Smooth muscle cell (in vitro differentiated cells): ENCODE measurements around the gene AKAP13. TPM values are rescaled to one million over a fixed set of nuclear protein-coding genes. Genes with fewer than 3 reads are reported as not detected.
"Not testable (repeated sequence)": the region's sequence is repeated elsewhere in the genome, so short reads cannot be mapped to it uniquely, and the experiment has no call there.

Experiments
- DNase-seq: peaks from one replicate; lab custom pipeline; 2025; ENCODE audit not compliant: unreplicated experiment; lab: John Stamatoyannopoulos, UW
- H2AFZ ChIP-seq: fragments of 200-600 bp; sonication (generic); 2 replicates; pipeline ENCODE4 v1.6.0; 2016; ENCODE audit warnings: antibody characterized with exemption, low read depth, mild to moderate bottlenecking
- H3F3A ChIP-seq: fragments of 200-600 bp; sonication (generic); 2 replicates; pipeline ENCODE4 v1.6.0; 2017; ENCODE audit warnings: antibody characterized with exemption, low read depth
- H3K27ac ChIP-seq: fragments of 200-600 bp; sonication (generic); 2 replicates; pipeline ENCODE4 v1.5.1; 2016; ENCODE audit warnings: low read depth, mild to moderate bottlenecking
- H3K27me3 ChIP-seq: fragments of 200-600 bp; sonication (generic); 2 replicates; pipeline ENCODE4 v1.6.1; 2016; ENCODE audit warnings: low read depth, mild to moderate bottlenecking
- H3K36me3 ChIP-seq: fragments of 200-600 bp; sonication (generic); 2 replicates; pipeline ENCODE4 v1.5.1; 2016; ENCODE audit warnings: low read depth
- H3K4me1 ChIP-seq: fragments of 200-600 bp; sonication (generic); 2 replicates; pipeline ENCODE4 v1.5.1; 2016; ENCODE audit warnings: low read depth
- H3K4me2 ChIP-seq: fragments of 200-600 bp; sonication (generic); 2 replicates; pipeline ENCODE4 v1.6.0; 2016; ENCODE audit warnings: mild to moderate bottlenecking
- H3K4me3 ChIP-seq: fragments of 200-600 bp; sonication (generic); 2 replicates; pipeline ENCODE4 v1.5.1; 2016; ENCODE audit warnings: mild to moderate bottlenecking
- H3K79me2 ChIP-seq: fragments of 200-600 bp; sonication (generic); 2 replicates; pipeline ENCODE4 v1.6.0; 2016; ENCODE audit warnings: low read depth, mild to moderate bottlenecking
- H3K9ac ChIP-seq: fragments of 200-600 bp; sonication (generic); 2 replicates; pipeline ENCODE4 v1.6.0; 2016; ENCODE audit warnings: low read depth
- H3K9me3 ChIP-seq: fragments of 200-600 bp; sonication (generic); replicated peaks from 2 replicates; pipeline ENCODE4 v1.5.1; 2016; ENCODE audit warnings: low read depth
- H4K20me1 ChIP-seq: fragments of 200-600 bp; sonication (generic); 2 replicates; pipeline ENCODE4 v1.6.0; 2016; ENCODE audit warnings: low read depth
- WGBS: methylation state at CpG from one replicate; pipeline ENCODE4 v1.1.7; 2016; ENCODE audit warnings: low lambda C conversion rate; 5-methylcytosine and 5-hydroxymethylcytosine counted together
- polyA plus RNA-seq: library from polyadenylated mRNA; unstranded; fragments of >200 nt; fragmentation: Nextera tagmentation; extraction: Ambion mirVana; gene quantifications from 2 replicates; pipeline ENCODE4 v1.2.1, GENCODE V29; 2016
- total RNA-seq: library from RNA; depleted of rRNA; stranded (reverse); fragments of >200 nt; gene quantifications from 2 replicates; pipeline ENCODE4 v1.2.3, GENCODE V29; 2014
- TF ChIP-seq, protein P1 (sequence below): fragments of 200-600 bp; sonication (generic); IDR thresholded peaks from 2 replicates; pipeline ENCODE4 v1.5.1; 2017; ENCODE audit warnings: borderline replicate concordance, mild to moderate bottlenecking, antibody characterized with exemption; ENCODE audit not compliant: insufficient read depth, poor library complexity, severe bottlenecking

AKAP13 gene
- total and polyA plus RNA-seq, 2 experiments from 2014 or later = 43.3 to 63.5 TPM

DNA sequence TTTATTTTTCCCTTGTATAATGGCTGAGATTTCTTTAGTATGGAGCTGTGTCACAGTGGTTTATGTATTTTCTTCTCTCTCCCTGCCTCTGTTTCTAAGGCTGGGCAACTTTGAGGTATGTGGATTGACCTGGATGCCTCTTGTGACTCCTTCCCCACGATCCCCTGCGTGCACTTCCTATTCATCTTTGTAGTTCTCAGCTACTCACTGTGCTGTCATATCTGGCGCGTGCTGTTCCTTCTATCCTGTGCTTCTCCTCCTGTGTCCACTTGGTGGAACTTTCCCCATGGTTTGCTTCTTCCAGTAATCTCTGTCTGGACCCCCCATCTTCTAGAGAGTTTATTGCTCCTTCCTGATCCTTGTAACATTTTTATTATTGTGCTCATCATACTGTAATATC is 97.3 kb downstream of the AKAP13 start:
- H3K9me3 ChIP-seq = no peaks in the 10 kb centered on the region
- TF ChIP-seq, protein P1, sequence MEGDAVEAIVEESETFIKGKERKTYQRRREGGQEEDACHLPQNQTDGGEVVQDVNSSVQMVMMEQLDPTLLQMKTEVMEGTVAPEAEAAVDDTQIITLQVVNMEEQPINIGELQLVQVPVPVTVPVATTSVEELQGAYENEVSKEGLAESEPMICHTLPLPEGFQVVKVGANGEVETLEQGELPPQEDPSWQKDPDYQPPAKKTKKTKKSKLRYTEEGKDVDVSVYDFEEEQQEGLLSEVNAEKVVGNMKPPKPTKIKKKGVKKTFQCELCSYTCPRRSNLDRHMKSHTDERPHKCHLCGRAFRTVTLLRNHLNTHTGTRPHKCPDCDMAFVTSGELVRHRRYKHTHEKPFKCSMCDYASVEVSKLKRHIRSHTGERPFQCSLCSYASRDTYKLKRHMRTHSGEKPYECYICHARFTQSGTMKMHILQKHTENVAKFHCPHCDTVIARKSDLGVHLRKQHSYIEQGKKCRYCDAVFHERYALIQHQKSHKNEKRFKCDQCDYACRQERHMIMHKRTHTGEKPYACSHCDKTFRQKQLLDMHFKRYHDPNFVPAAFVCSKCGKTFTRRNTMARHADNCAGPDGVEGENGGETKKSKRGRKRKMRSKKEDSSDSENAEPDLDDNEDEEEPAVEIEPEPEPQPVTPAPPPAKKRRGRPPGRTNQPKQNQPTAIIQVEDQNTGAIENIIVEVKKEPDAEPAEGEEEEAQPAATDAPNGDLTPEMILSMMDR = no peak
- no peak overlapping the region for H2AFZ ChIP-seq
- H3K4me1 ChIP-seq = peaks cover 51% of the 10 kb centered on the region
- H3F3A ChIP-seq = peaks cover 26% of the 10 kb centered on the region
- no peaks in the 10 kb centered on the region for H3K36me3 ChIP-seq
- DNase-seq = no peak
- no peak overlapping the region for H3K4me3 ChIP-seq
- H4K20me1 ChIP-seq = peaks cover 40% of the 10 kb centered on the region
- H3K27me3 ChIP-seq = no peaks in the 10 kb centered on the region
- peak overlapping the region; percentile 73 for H3K27ac ChIP-seq
- peaks cover 97% of the 10 kb centered on the region for H3K79me2 ChIP-seq
- WGBS = 45% methylated on average over 4 of the region's 4 CpGs
- no peak overlapping the region for H3K4me2 ChIP-seq
- no peak overlapping the region for H3K9ac ChIP-seq

DNA sequence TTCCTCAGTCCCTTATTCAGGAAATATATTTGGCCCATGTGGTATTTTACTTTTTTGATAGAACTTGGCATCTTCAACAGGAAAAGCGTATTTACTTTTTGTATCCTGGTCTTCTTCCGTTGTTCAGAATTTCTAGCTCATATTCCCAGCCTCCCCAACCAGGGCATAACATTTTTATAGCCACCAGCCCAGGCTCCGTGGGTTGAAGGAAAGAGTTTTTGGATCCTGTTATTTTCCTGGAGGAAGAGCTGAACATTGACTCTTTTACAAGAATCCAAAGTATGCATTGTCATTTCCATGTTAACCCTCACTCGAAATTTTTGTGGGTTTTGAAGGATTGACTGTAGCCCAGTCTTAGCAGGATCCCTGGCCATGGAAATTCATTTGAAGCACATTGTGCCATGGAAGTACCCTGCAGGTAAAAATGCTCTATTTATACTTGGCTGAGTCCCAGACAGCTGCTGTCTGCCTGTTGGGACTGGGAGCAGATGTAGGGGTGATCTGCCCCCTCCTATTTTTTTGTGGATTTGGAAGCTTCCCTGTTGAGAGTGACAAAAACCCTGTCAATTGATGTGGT is 98.8 kb downstream of the AKAP13 start:
- Histone ChIP-seq H3K4me3 (no peak overlapping the region), H3K27me3 (no peaks in the 10 kb centered on the region), H3K4me2 (peak overlapping the region; percentile 61), H4K20me1 (peaks cover 34% of the 10 kb centered on the region), H3K27ac (peak overlapping the region; percentile 73), H3K36me3 (no peaks in the 10 kb centered on the region), H3K4me1 (peaks cover 38% of the 10 kb centered on the region), H3K79me2 (peaks cover 89% of the 10 kb centered on the region), H3K9me3 (no peaks in the 10 kb centered on the region), H3F3A (peaks cover 20% of the 10 kb centered on the region), H3K9ac (no peak overlapping the region), H2AFZ (no peak overlapping the region)
- WGBS = 30% methylated on average over 4 of the region's 4 CpGs
- TF ChIP-seq, protein P1 = no peak
- no peak for DNase-seq

DNA sequence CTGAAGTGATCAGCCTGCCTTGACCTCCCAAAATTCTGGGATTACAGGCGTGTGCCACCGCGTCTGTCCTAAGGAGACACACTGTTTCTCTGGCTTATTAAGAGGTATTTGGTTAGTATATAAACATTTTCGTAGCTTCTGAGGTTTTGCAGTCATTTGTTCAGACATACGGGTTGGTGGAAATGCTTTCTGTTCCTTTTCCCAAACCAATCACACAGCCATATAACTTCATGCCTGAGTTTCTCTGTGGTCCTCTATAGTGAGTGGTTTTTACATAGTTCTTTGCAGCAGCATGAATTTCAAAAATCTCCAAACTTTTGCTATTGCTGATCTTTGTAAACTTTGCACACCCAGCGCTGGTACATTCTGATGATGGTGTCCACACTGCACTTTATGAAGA is 100.5 kb downstream of the AKAP13 start:
- H3K36me3 ChIP-seq = no peaks in the 10 kb centered on the region
- H3K9ac ChIP-seq = no peak overlapping the region
- peak overlapping the region; percentile 97 for H3K27ac ChIP-seq
- peaks cover 34% of the 10 kb centered on the region for H4K20me1 ChIP-seq
- H3F3A ChIP-seq = peaks cover 19% of the 10 kb centered on the region
- H3K9me3 ChIP-seq = no peaks in the 10 kb centered on the region
- TF ChIP-seq, protein P1 = no peak
- H3K79me2 ChIP-seq = peaks cover 84% of the 10 kb centered on the region
- no peak for DNase-seq
- H3K27me3 ChIP-seq = no peaks in the 10 kb centered on the region
- peaks cover 36% of the 10 kb centered on the region for H3K4me1 ChIP-seq
- WGBS = 65% methylated on average over 6 of the region's 6 CpGs
- H2AFZ ChIP-seq = no peak overlapping the region
- no peak overlapping the region for H3K4me3 ChIP-seq
- H3K4me2 ChIP-seq = peak overlapping the region; percentile 67

DNA sequence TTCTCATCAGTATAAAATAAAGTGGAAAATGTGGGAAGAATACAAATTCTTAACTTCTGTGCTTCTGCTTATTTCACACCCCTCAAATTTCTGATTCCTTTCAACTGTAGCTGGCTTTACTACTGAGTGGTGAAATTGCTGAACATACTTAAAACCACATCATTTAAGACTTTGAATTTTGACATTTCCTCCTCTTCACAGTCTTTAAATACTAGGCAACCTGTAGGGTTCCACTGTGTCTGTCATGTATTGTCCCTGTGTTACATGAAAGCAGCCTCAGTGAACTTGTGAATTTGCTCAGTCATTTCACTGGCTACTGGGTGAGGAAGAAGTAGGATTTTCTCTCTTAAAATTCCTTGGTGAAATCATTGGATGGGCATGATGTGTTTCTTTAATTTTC is 101.1 kb downstream of the AKAP13 start:
- peak overlapping the region; percentile 97 for H3K27ac ChIP-seq

More for the DNA sequence above, 101.1 kb downstream of the AKAP13 start:
- peaks cover 36% of the 10 kb centered on the region for H3K4me1 ChIP-seq
- H2AFZ ChIP-seq, H3K36me3 ChIP-seq, H3K4me3 ChIP-seq, H3K27me3 ChIP-seq, H3K9me3 ChIP-seq, DNase-seq: not testable (repeated sequence)
- H3F3A ChIP-seq = peaks cover 19% of the 10 kb centered on the region
- peaks cover 31% of the 10 kb centered on the region for H4K20me1 ChIP-seq
- H3K4me2 ChIP-seq = peak overlapping the region; percentile 67
- peak overlapping the region; percentile 85 for H3K9ac ChIP-seq
- peaks cover 78% of the 10 kb centered on the region for H3K79me2 ChIP-seq
